Measurements from ENCODE around the gene ADAM33. TPM values are rescaled to one million over a fixed set of nuclear protein-coding genes. Genes with fewer than 3 reads are reported as not detected.

The ADAM33 gene
- total and polyA plus RNA-seq, 2 experiments from 2014 or later = 2.8 to 6.0 TPM

DNA sequence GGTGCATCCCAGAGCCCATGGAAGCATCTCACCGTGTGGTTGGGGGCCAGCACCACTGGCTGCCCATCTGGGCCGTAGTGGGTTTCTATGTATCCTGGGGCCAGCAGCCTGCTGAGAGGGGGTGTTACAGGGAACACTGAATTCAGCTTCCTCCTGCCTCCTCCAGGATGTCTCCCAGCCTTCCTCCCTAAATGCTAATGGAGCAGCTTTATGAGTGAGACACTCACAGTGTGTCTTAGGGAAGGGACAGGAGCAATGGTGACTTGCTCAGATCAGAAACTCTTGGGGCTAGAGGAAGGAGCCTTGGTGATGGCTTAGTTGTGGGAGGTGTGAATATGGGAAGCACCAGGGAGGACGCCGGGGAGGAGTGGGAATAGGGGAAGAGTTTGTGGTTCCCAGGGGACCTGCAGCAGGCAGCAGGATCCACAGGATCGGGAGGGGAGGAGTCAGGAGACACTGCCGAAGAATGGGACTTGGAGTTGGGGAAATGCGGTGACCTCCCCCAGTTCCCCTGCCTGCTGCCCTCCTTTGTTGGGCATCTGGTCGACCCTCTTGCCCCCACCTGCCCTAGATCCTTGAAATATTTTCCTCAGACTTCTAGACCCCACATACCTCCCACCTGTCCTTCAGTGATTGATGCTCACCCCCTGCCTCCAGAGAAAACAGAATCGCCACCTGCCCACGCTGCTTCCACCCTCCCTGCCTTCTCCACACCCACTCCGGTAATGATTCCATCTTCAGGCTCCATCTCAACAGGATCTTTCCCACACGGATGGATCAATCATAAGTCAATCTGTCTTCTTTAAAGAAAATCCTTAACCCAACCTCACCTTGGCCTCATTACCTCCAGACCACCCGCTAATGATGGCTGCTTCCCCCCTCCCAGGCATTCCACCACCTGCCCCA is 6.6 kb downstream of the ADAM33 start (continued):
- TF ChIP-seq, protein P1, sequence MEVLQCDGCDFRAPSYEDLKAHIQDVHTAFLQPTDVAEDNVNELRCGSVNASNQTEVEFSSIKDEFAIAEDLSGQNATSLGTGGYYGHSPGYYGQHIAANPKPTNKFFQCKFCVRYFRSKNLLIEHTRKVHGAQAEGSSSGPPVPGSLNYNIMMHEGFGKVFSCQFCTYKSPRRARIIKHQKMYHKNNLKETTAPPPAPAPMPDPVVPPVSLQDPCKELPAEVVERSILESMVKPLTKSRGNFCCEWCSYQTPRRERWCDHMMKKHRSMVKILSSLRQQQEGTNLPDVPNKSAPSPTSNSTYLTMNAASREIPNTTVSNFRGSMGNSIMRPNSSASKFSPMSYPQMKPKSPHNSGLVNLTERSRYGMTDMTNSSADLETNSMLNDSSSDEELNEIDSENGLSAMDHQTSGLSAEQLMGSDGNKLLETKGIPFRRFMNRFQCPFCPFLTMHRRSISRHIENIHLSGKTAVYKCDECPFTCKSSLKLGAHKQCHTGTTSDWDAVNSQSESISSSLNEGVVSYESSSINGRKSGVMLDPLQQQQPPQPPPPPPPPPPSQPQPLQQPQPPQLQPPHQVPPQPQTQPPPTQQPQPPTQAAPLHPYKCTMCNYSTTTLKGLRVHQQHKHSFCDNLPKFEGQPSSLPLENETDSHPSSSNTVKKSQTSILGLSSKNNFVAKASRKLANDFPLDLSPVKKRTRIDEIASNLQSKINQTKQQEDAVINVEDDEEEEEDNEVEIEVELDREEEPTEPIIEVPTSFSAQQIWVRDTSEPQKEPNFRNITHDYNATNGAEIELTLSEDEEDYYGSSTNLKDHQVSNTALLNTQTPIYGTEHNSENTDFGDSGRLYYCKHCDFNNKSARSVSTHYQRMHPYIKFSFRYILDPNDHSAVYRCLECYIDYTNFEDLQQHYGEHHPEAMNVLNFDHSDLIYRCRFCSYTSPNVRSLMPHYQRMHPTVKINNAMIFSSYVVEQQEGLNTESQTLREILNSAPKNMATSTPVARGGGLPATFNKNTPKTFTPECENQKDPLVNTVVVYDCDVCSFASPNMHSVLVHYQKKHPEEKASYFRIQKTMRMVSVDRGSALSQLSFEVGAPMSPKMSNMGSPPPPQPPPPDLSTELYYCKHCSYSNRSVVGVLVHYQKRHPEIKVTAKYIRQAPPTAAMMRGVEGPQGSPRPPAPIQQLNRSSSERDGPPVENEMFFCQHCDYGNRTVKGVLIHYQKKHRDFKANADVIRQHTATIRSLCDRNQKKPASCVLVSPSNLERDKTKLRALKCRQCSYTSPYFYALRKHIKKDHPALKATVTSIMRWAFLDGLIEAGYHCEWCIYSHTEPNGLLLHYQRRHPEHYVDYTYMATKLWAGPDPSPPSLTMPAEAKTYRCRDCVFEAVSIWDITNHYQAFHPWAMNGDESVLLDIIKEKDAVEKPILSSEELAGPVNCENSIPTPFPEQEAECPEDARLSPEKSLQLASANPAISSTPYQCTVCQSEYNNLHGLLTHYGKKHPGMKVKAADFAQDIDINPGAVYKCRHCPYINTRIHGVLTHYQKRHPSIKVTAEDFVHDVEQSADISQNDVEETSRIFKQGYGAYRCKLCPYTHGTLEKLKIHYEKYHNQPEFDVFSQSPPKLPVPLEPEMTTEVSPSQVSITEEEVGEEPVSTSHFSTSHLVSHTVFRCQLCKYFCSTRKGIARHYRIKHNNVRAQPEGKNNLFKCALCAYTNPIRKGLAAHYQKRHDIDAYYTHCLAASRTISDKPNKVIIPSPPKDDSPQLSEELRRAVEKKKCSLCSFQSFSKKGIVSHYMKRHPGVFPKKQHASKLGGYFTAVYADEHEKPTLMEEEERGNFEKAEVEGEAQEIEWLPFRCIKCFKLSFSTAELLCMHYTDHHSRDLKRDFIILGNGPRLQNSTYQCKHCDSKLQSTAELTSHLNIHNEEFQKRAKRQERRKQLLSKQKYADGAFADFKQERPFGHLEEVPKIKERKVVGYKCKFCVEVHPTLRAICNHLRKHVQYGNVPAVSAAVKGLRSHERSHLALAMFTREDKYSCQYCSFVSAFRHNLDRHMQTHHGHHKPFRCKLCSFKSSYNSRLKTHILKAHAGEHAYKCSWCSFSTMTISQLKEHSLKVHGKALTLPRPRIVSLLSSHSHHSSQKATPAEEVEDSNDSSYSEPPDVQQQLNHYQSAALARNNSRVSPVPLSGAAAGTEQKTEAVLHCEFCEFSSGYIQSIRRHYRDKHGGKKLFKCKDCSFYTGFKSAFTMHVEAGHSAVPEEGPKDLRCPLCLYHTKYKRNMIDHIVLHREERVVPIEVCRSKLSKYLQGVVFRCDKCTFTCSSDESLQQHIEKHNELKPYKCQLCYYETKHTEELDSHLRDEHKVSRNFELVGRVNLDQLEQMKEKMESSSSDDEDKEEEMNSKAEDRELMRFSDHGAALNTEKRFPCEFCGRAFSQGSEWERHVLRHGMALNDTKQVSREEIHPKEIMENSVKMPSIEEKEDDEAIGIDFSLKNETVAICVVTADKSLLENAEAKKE (CRISPR knock-in tag; IDR thresholded peaks at IDR 0.05) = no peak
- no peak for TF ChIP-seq ZNF114 (CRISPR knock-in tag; IDR thresholded peaks at IDR 0.05)
- TF ChIP-seq STAT1 (IDR thresholded peaks at IDR 0.05; ENCODE audit: unreplicated experiment) = no peak
- no peak for TF ChIP-seq ZNF331 (CRISPR knock-in tag; IDR thresholded peaks at IDR 0.05; ENCODE audit: low read depth)
- TF ChIP-seq, protein P2, sequence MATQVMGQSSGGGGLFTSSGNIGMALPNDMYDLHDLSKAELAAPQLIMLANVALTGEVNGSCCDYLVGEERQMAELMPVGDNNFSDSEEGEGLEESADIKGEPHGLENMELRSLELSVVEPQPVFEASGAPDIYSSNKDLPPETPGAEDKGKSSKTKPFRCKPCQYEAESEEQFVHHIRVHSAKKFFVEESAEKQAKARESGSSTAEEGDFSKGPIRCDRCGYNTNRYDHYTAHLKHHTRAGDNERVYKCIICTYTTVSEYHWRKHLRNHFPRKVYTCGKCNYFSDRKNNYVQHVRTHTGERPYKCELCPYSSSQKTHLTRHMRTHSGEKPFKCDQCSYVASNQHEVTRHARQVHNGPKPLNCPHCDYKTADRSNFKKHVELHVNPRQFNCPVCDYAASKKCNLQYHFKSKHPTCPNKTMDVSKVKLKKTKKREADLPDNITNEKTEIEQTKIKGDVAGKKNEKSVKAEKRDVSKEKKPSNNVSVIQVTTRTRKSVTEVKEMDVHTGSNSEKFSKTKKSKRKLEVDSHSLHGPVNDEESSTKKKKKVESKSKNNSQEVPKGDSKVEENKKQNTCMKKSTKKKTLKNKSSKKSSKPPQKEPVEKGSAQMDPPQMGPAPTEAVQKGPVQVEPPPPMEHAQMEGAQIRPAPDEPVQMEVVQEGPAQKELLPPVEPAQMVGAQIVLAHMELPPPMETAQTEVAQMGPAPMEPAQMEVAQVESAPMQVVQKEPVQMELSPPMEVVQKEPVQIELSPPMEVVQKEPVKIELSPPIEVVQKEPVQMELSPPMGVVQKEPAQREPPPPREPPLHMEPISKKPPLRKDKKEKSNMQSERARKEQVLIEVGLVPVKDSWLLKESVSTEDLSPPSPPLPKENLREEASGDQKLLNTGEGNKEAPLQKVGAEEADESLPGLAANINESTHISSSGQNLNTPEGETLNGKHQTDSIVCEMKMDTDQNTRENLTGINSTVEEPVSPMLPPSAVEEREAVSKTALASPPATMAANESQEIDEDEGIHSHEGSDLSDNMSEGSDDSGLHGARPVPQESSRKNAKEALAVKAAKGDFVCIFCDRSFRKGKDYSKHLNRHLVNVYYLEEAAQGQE (IDR thresholded peaks at IDR 0.05; ENCODE audit: unreplicated experiment) = no peak
- TF ChIP-seq EZH2 (IDR thresholded peaks at IDR 0.05; ENCODE audit: low read depth, unreplicated experiment) = no peak
- TF ChIP-seq POLR2AphosphoS5 (IDR thresholded peaks at IDR 0.05; ENCODE audit: low read depth) = no peak
- TF ChIP-seq EZH2phosphoT487 (IDR thresholded peaks at IDR 0.05; ENCODE audit: unreplicated experiment) = no peak
- TF ChIP-seq, protein P3, sequence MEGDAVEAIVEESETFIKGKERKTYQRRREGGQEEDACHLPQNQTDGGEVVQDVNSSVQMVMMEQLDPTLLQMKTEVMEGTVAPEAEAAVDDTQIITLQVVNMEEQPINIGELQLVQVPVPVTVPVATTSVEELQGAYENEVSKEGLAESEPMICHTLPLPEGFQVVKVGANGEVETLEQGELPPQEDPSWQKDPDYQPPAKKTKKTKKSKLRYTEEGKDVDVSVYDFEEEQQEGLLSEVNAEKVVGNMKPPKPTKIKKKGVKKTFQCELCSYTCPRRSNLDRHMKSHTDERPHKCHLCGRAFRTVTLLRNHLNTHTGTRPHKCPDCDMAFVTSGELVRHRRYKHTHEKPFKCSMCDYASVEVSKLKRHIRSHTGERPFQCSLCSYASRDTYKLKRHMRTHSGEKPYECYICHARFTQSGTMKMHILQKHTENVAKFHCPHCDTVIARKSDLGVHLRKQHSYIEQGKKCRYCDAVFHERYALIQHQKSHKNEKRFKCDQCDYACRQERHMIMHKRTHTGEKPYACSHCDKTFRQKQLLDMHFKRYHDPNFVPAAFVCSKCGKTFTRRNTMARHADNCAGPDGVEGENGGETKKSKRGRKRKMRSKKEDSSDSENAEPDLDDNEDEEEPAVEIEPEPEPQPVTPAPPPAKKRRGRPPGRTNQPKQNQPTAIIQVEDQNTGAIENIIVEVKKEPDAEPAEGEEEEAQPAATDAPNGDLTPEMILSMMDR (conservative IDR thresholded peaks at IDR 0.05; ENCODE audit: low read depth in 2 of 2) = no peak
